RWPE2 (cell line): ENCODE results near the gene ADK.

ENCODE experiments used
- ATAC-seq: fragments of 200-7000 bp; cut with Tn5 transposase; 3 replicates; pipeline ENCODE4 v1.9.1; 2021; ENCODE audit warnings: low read depth
- DNase-seq: peaks from one replicate; pipeline ENCODE4 v3.0.0-alpha.2; 2020; ENCODE audit warnings: low spot score
- H3K27ac ChIP-seq: fragments of 450-650 bp; 2 replicates; pipeline ENCODE4 v1.5.1; 2017; ENCODE audit warnings: mild to moderate bottlenecking; ENCODE audit not compliant: poor library complexity, severe bottlenecking
- H3K27me3 ChIP-seq: fragments of 250-450 bp; sonication (Bioruptor Pico); 2 replicates; pipeline ENCODE4 v1.5.1; 2021; ENCODE audit warnings: mild to moderate bottlenecking, moderate library complexity; ENCODE audit not compliant: insufficient read depth, poor library complexity, severe bottlenecking
- H3K36me3 ChIP-seq: fragments of 250-450 bp; sonication (Bioruptor Pico); 2 replicates; pipeline ENCODE4 v1.5.1; 2020; ENCODE audit warnings: low read depth, mild to moderate bottlenecking, moderate library complexity
- H3K4me1 ChIP-seq: fragments of 250-450 bp; sonication (Bioruptor Pico); 2 replicates; pipeline ENCODE4 v1.5.1; 2021; ENCODE audit warnings: mild to moderate bottlenecking, moderate library complexity; ENCODE audit not compliant: insufficient read depth, poor library complexity, severe bottlenecking
- H3K4me3 ChIP-seq: fragments of 250-450 bp; sonication (Bioruptor Pico); 2 replicates; pipeline ENCODE4 v1.5.1; 2021; ENCODE audit warnings: mild to moderate bottlenecking, moderate library complexity; ENCODE audit not compliant: severe bottlenecking
- H3K9me3 ChIP-seq: fragments of 250-450 bp; sonication (Bioruptor Pico); 2 replicates; pipeline ENCODE4 v1.5.1; 2021; ENCODE audit warnings: mild to moderate bottlenecking, moderate library complexity; ENCODE audit not compliant: severe bottlenecking
- TF ChIP-seq, protein P1 (sequence below): fragments of 450-650 bp; IDR thresholded peaks from one replicate; pipeline ENCODE4 v1.5.1; 2017; ENCODE audit warnings: mild to moderate bottlenecking, moderate library complexity; ENCODE audit not compliant: poor library complexity, severe bottlenecking

ADK gene

DNA sequence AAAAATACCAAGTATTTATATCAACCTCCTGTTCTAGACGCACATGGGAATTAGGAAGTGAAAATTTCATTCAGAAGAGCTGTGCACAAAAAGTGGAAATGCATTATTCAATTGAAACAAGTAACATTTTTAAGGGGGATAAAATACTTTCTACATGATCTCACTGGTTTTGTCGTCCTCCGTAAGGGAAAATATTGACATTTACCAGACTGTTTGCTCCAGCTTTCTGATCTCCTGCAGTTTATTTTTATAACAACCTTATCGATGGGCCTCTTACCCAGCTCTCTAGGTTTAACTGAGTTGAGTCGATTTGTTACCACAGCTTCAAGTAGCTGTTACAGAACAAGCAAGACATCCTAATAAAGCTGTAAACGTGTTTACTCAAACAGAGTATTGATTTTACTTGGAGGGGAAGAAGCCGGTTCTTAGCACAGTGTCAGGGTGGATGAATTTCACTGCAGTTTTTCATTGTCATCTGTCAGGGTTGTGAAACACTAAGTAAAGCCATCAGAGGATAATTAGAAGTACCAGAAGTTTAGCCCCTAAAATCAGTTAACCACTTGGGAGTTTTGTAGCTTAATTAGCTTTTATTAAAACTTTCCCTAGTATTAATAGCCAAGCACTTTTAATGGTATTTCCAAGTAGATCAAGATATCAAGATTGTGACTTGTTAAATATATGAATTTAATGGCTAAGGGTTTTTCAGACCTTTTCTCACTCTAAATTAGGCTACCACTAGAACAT lies 532.8 kb downstream of the ADK start:
- H3K36me3 ChIP-seq: peaks cover 18% of the 10 kb centered on the region
- no peak for ATAC-seq
- H3K9me3 ChIP-seq: no peaks in the 10 kb centered on the region
- H3K27me3 ChIP-seq: no peaks in the 10 kb centered on the region
- TF ChIP-seq, protein P1, sequence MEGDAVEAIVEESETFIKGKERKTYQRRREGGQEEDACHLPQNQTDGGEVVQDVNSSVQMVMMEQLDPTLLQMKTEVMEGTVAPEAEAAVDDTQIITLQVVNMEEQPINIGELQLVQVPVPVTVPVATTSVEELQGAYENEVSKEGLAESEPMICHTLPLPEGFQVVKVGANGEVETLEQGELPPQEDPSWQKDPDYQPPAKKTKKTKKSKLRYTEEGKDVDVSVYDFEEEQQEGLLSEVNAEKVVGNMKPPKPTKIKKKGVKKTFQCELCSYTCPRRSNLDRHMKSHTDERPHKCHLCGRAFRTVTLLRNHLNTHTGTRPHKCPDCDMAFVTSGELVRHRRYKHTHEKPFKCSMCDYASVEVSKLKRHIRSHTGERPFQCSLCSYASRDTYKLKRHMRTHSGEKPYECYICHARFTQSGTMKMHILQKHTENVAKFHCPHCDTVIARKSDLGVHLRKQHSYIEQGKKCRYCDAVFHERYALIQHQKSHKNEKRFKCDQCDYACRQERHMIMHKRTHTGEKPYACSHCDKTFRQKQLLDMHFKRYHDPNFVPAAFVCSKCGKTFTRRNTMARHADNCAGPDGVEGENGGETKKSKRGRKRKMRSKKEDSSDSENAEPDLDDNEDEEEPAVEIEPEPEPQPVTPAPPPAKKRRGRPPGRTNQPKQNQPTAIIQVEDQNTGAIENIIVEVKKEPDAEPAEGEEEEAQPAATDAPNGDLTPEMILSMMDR: no peak
- H3K27ac ChIP-seq: no peak overlapping the region
- H3K4me1 ChIP-seq: no peaks in the 10 kb centered on the region
- H3K4me3 ChIP-seq: no peak overlapping the region
- DNase-seq: no peak

DNA sequence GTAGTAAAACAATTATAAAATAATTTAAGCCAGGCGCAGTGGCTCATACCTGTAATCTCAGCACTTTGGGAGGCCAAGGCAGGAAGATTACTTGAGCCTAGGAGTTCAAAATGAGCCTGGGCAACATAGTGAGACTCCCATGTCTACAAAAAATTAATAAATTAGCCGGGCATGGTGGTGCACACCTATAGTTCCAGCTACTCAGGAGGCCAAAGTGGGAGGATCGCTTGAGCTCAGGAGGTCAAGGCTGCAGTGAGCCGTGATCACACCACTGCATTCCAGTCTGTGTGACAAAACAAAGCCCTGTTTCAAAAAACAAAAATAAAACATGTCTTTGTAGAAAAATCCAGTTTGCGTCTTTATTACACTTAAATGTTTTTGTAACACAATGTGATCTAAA lies 533.4 kb downstream of the ADK start:
- no peak overlapping the region for H3K4me3 ChIP-seq
- ATAC-seq (no peak), DNase-seq (no peak)
- no peaks in the 10 kb centered on the region for H3K9me3 ChIP-seq
- peaks cover 16% of the 10 kb centered on the region for H3K36me3 ChIP-seq
- TF ChIP-seq, protein P1: no peak
- H3K27ac ChIP-seq: no peak overlapping the region
- no peaks in the 10 kb centered on the region for H3K4me1 ChIP-seq
- no peaks in the 10 kb centered on the region for H3K27me3 ChIP-seq

DNA sequence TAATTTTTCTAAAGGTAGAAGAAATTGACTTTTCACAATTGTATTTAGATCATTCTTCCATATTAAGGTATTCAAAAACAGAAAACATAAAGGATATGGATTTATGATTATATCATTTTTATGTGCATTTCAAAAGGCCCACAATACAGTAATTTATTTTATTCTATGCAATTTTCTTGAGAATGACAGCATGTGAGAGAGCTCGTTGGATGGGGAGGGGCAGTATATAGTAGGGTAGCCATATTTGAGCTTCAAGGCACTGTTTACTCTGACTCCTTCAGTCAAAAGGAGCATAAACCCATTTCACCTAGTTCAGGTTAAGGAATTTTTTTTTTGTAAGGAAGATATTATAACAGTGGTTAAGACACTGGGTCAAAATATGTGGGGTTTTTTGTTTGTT lies 534.5 kb downstream of the ADK start:
- no peaks in the 10 kb centered on the region for H3K27me3 ChIP-seq

DNA sequence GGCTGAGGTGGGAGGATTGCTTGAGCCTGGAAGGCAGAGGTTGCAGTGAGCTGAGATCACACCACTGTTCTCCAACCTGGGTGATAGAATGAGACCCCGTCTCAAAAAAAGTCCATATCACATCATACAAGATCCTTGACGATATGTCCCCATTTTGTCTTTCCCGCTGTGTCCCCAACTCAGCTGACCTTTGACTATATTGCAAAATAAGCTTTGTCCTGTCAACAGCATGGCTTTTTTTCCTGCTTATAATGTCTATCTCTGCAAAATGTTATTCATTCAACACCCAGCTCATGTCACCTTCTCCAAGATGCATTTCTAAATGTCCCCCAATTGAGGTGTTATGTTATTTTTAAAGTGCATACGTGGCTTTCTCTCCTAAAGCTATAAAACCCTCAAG lies 539.4 kb downstream of the ADK start:
- ATAC-seq (no peak), DNase-seq (no peak)
- TF ChIP-seq, protein P1: no peak
- Histone ChIP-seq H3K9me3 (no peaks in the 10 kb centered on the region), H3K27ac (no peak overlapping the region), H3K4me1 (no peaks in the 10 kb centered on the region), H3K36me3 (peaks cover 16% of the 10 kb centered on the region), H3K4me3 (no peak overlapping the region), H3K27me3 (no peaks in the 10 kb centered on the region)

More for the DNA sequence above, 534.5 kb downstream of the ADK start:
- ATAC-seq (no peak), DNase-seq (no peak)
- Histone ChIP-seq H3K4me1 (no peaks in the 10 kb centered on the region), H3K27ac (no peak overlapping the region), H3K4me3 (no peak overlapping the region), H3K9me3 (no peaks in the 10 kb centered on the region), H3K36me3 (peaks cover 16% of the 10 kb centered on the region)
- TF ChIP-seq, protein P1: no peak

DNA sequence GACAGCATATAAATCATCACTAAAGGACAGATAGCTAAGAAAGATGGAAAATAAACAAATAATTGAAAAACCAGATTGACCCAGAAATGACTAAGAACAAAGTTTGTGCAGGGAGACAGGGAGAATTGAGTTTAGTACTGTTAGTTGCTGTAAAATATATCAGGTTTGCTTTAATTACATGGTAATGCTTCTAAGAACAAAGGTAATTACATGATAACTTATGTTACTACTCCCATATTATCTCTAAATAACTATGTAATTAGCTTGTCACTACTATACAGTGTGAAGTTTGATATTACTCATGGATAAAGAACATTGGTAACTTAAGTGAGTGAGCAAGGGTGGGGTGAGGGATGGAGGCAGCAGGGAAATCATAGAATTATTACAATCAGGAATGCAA lies 540.1 kb downstream of the ADK start:
- no peaks in the 10 kb centered on the region for H3K27me3 ChIP-seq
- peaks cover 16% of the 10 kb centered on the region for H3K36me3 ChIP-seq
- H3K4me1 ChIP-seq: no peaks in the 10 kb centered on the region
- no peak for DNase-seq
- no peak overlapping the region for H3K27ac ChIP-seq
- H3K9me3 ChIP-seq: no peaks in the 10 kb centered on the region
- ATAC-seq: no peak
- H3K4me3 ChIP-seq: no peak overlapping the region
- TF ChIP-seq, protein P1: no peak
